ENCODE measurements around the gene TRAF3IP1.

Gene TRAF3IP1

DNA sequence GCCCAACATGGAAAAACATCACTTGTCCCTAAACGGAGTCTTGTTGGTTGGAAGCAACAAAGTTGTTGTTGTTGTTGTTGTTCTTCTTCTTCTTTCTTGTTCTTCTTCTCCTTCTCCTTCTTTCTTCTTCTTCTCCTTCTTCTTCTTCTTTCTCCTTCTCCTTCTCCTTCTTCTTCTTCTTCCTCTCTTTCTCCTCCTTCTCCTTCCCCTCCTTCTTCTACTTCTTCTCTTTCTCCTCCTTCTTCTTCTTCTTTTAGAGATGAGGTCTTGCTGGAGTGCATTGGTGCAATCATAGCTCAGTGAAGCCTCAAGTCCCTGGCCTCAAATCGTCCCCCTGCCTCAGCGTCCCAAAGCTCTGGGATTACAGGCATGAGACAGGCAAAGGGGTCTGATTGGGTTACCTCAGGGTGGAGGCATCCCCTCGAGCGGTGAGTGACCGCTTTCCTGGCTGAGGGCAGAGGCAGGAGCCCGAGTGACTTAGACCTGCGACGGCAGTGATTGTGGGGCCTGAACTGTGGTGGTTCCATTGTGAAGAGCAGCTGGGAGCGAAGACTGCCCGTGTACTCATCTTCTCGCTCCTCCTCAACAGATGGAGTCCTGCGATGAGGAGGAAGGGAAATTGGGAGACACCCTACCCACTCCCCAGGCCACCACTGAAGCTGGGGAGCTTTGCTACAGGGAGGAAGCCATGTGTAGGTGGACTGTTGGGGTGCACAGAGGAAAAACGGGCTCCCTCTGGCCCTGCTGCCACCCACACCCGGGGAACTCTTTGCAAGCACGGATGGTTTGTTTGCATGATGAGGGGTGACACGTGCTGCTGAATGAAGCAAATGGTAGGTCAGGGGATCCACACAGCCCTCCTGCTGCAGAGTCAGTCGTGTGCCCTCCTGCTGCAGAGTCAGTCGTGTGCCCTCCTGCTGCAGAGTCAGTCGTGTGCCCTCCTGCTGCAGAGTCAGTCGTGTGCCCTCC is 24.9 kb upstream of the TRAF3IP1 start:
- no peak for ATAC-seq
- no peak for TF ChIP-seq ZNF8 (CRISPR knock-in tag; IDR thresholded peaks at IDR 0.05)
- no peak for TF ChIP-seq RARB (CRISPR knock-in tag; IDR thresholded peaks at IDR 0.05)
- no peak for TF ChIP-seq CREB5 (CRISPR knock-in tag; IDR thresholded peaks at IDR 0.05; ENCODE audit: low read depth)
- TF ChIP-seq ZFP3 (CRISPR knock-in tag; IDR thresholded peaks at IDR 0.05): no peak
- TF ChIP-seq, protein P1, sequence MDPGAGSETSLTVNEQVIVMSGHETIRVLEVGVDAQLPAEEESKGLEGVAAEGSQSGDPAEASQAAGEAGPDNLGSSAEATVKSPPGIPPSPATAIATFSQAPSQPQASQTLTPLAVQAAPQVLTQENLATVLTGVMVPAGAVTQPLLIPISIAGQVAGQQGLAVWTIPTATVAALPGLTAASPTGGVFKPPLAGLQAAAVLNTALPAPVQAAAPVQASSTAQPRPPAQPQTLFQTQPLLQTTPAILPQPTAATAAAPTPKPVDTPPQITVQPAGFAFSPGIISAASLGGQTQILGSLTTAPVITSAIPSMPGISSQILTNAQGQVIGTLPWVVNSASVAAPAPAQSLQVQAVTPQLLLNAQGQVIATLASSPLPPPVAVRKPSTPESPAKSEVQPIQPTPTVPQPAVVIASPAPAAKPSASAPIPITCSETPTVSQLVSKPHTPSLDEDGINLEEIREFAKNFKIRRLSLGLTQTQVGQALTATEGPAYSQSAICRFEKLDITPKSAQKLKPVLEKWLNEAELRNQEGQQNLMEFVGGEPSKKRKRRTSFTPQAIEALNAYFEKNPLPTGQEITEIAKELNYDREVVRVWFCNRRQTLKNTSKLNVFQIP (CRISPR knock-in tag; IDR thresholded peaks at IDR 0.05; ENCODE audit: borderline replicate concordance, low read depth): no peak
- TF ChIP-seq, protein P2, sequence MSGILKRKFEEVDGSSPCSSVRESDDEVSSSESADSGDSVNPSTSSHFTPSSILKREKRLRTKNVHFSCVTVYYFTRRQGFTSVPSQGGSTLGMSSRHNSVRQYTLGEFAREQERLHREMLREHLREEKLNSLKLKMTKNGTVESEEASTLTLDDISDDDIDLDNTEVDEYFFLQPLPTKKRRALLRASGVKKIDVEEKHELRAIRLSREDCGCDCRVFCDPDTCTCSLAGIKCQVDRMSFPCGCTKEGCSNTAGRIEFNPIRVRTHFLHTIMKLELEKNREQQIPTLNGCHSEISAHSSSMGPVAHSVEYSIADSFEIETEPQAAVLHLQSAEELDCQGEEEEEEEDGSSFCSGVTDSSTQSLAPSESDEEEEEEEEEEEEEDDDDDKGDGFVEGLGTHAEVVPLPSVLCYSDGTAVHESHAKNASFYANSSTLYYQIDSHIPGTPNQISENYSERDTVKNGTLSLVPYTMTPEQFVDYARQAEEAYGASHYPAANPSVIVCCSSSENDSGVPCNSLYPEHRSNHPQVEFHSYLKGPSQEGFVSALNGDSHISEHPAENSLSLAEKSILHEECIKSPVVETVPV (CRISPR knock-in tag; IDR thresholded peaks at IDR 0.05): no peak
- no peak for TF ChIP-seq ZFP30 (CRISPR knock-in tag; IDR thresholded peaks at IDR 0.05)
- no peak for TF ChIP-seq ESRRG (CRISPR knock-in tag; IDR thresholded peaks at IDR 0.05)

DNA sequence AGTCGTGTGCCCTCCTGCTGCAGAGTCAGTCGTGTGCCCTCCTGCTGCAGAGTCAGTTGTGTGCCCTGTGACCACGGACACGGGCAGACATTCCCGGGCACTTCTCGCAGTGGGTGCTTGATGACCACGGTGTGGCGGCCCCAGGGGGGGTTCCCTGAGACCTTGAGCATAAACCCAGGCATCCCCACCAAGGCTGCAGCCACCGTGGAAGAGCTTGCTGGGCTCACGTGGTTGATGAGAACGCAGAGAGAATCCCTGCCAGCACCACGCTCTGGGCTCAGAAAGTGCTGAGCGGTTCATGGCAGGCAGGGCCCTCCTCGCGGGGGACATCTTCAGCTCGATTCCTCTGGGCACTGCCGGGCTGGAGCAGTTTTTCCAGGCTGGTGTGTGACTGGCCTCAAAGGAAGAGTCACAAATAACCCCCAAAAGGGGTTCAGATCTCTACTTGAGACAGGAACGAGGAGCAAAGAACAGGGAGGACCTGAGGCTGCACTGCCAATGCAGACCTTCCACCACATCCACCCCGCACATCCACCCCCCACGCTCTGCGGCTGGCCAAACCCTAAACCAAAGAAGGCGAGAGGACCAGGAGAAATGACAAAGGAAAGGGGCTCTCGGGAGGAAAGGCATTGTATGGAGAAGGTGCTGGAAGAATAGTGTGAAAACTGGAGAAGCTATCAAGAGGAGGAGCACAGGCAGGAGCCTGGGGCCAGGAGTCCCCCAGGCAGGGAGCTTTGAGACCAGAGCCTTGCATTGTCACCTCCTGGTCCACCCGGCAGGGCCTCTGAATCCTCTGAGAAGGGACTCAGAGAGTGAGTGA is 23.5 kb upstream of the TRAF3IP1 start:
- no peak for TF ChIP-seq TCF4 (CRISPR knock-in tag; IDR thresholded peaks at IDR 0.05; ENCODE audit: borderline replicate concordance)
- TF ChIP-seq PPARA (CRISPR knock-in tag; IDR thresholded peaks at IDR 0.05; ENCODE audit: borderline replicate concordance): no peak
- no peak for TF ChIP-seq ZNF8 (CRISPR knock-in tag; IDR thresholded peaks at IDR 0.05)
- TF ChIP-seq CSDC2 (CRISPR knock-in tag; IDR thresholded peaks at IDR 0.05): no peak
- no peak for TF ChIP-seq OSR1 (CRISPR knock-in tag; IDR thresholded peaks at IDR 0.05)
- TF ChIP-seq SNAI2 (CRISPR knock-in tag; IDR thresholded peaks at IDR 0.05): no peak
- no peak for TF ChIP-seq PATZ1 (CRISPR knock-in tag; IDR thresholded peaks at IDR 0.05; ENCODE audit: borderline replicate concordance)
- TF ChIP-seq BACH2 (CRISPR knock-in tag; IDR thresholded peaks at IDR 0.05; ENCODE audit: borderline replicate concordance): no peak
- TF ChIP-seq TOX (CRISPR knock-in tag; IDR thresholded peaks at IDR 0.05; ENCODE audit: borderline replicate concordance): no peak
- TF ChIP-seq, protein P3, sequence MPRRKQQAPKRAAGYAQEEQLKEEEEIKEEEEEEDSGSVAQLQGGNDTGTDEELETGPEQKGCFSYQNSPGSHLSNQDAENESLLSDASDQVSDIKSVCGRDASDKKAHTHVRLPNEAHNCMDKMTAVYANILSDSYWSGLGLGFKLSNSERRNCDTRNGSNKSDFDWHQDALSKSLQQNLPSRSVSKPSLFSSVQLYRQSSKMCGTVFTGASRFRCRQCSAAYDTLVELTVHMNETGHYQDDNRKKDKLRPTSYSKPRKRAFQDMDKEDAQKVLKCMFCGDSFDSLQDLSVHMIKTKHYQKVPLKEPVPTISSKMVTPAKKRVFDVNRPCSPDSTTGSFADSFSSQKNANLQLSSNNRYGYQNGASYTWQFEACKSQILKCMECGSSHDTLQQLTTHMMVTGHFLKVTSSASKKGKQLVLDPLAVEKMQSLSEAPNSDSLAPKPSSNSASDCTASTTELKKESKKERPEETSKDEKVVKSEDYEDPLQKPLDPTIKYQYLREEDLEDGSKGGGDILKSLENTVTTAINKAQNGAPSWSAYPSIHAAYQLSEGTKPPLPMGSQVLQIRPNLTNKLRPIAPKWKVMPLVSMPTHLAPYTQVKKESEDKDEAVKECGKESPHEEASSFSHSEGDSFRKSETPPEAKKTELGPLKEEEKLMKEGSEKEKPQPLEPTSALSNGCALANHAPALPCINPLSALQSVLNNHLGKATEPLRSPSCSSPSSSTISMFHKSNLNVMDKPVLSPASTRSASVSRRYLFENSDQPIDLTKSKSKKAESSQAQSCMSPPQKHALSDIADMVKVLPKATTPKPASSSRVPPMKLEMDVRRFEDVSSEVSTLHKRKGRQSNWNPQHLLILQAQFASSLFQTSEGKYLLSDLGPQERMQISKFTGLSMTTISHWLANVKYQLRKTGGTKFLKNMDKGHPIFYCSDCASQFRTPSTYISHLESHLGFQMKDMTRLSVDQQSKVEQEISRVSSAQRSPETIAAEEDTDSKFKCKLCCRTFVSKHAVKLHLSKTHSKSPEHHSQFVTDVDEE (CRISPR knock-in tag; IDR thresholded peaks at IDR 0.05): no peak
- no peak for TF ChIP-seq ISL1 (CRISPR knock-in tag; IDR thresholded peaks at IDR 0.05)
- no peak for ATAC-seq

GRCh38 chr2:238299803-238300202 is 20.5 kb upstream of the TRAF3IP1 start:
- ATAC-seq: no peak
- TF ChIP-seq ARNTL (CRISPR knock-in tag; IDR thresholded peaks at IDR 0.05; ENCODE audit: borderline replicate concordance, low read depth) (no peak), ZNF70 (CRISPR knock-in tag; IDR thresholded peaks at IDR 0.05) (no peak), GLIS3 (CRISPR knock-in tag; IDR thresholded peaks at IDR 0.05) (no peak), RARB (CRISPR knock-in tag; IDR thresholded peaks at IDR 0.05) (no peak), TCF4 (CRISPR knock-in tag; IDR thresholded peaks at IDR 0.05; ENCODE audit: borderline replicate concordance) (no peak), ZC3H10 (CRISPR knock-in tag; IDR thresholded peaks at IDR 0.05) (no peak), PATZ1 (CRISPR knock-in tag; IDR thresholded peaks at IDR 0.05; ENCODE audit: borderline replicate concordance) (no peak), ESRRG (CRISPR knock-in tag; IDR thresholded peaks at IDR 0.05) (no peak), ZFP30 (CRISPR knock-in tag; IDR thresholded peaks at IDR 0.05) (no peak), OSR1 (CRISPR knock-in tag; IDR thresholded peaks at IDR 0.05) (no peak)
- TF ChIP-seq, protein P1 (CRISPR knock-in tag; IDR thresholded peaks at IDR 0.05; ENCODE audit: borderline replicate concordance, low read depth): no peak
